ENCODE measurements around the gene SCN4A.

Gene SCN4A

GRCh38 chr17:64001763-64002529 is 29.2 kb upstream of the SCN4A start:
- DNase-seq: no peak

GRCh38 chr17:64001091-64001579 is 28.4 kb upstream of the SCN4A start:
- no peak for DNase-seq

GRCh38 chr17:63999680-64000531 is 27.2 kb upstream of the SCN4A start:
- DNase-seq: no peak

- no peak for DNase-seq
Observed at GRCh38 chr17:63998721-63999679, 26.3 kb upstream of the SCN4A start.

GRCh38 chr17:63998050-63998720 is 25.5 kb upstream of the SCN4A start, which contains the start of gene PRR29:
Gene PRR29 (plus strand): TSS chr17:63998351. CDS start chr17:63998365, 14 bp downstream.
- DNase-seq: peak; percentile 62

GRCh38 chr17:63997341-63998048 is 24.8 kb upstream of the SCN4A start:
- no peak for DNase-seq

- no peak for DNase-seq
Observed at GRCh38 chr17:63996430-63997182, 23.9 kb upstream of the SCN4A start.

GRCh38 chr17:63995626-63996025 is 22.9 kb upstream of the SCN4A start:
- no peak for DNase-seq

- no peak for DNase-seq
Observed at GRCh38 chr17:63993368-63993985, 20.8 kb upstream of the SCN4A start.

GRCh38 chr17:63991611-63992010 is 18.9 kb upstream of the SCN4A start:
- no peak for DNase-seq

- DNase-seq: no peak
Observed at GRCh38 chr17:63989622-63990345, 17.1 kb upstream of the SCN4A start.

- DNase-seq: no peak
Observed at GRCh38 chr17:63988741-63989621, 16.3 kb upstream of the SCN4A start.

GRCh38 chr17:63988127-63988478 is 15.4 kb upstream of the SCN4A start:
- no peak for DNase-seq

GRCh38 chr17:63987221-63988126 is 14.8 kb upstream of the SCN4A start:
- no peak for DNase-seq

GRCh38 chr17:63986821-63987220 is 14.1 kb upstream of the SCN4A start:
- no peak for DNase-seq

GRCh38 chr17:63985387-63986140 is 12.8 kb upstream of the SCN4A start:
- DNase-seq: no peak

Measured in stimulated activated naive CD4-positive, alpha-beta T cell treated with Interleukin-2 at 50 U/mL for 16 hours (primary cell).